Prostate gland (tissue), 2 donors: Measurements from ENCODE around the gene RNU1-3. TPM values are rescaled to one million over a fixed set of nuclear protein-coding genes. Genes with fewer than 3 reads are reported as not detected.
"Not testable (repeated sequence)": the region's sequence is repeated elsewhere in the genome, so short reads cannot be mapped to it uniquely, and the experiment has no call there.

Experiments
- DNase-seq: peaks from one replicate; pipeline ENCODE4 v3.0.0-alpha.2; 2019; ENCODE audit warnings: low spot score
- H3K27ac ChIP-seq, 2 donors: fragments of 200-600 bp; sonication (generic); 2 replicates each; pipeline ENCODE4 v1.5.1; 2017 to 2019
- H3K27me3 ChIP-seq: fragments of 200-600 bp; sonication (generic); replicated peaks from 2 replicates; pipeline ENCODE4 v1.5.1; 2019; ENCODE audit not compliant: insufficient read depth
- H3K36me3 ChIP-seq, 2 donors: fragments of 200-600 bp; sonication (generic); 1 replicate in 1 of 2; 2 replicates in 1 of 2; pipeline versions ENCODE4 v1.5.1 to v1.8.1; 2017 to 2019
- H3K4me1 ChIP-seq: fragments of 200-600 bp; sonication (generic); replicated peaks from 2 replicates; pipeline ENCODE4 v1.5.1; 2019
- H3K4me3 ChIP-seq, 2 donors: fragments of 200-600 bp; sonication (generic); 2 replicates each; pipeline ENCODE4 v1.5.1; 2017 to 2019
- H3K9me3 ChIP-seq: fragments of 200-600 bp; sonication (generic); 2 replicates; pipeline ENCODE4 v1.5.1; 2017
- CTCF ChIP-seq, 4 experiments: fragments of 200-600 bp in 2 of 4; fragments of 450-650 bp in 2 of 4; sonication (generic) in 2 of 4; IDR thresholded peaks; 1 replicate in 3 of 4; 2 replicates in 1 of 4; pipeline ENCODE4 v1.5.1; 2016 to 2019; ENCODE audit warnings: antibody characterized with exemption in 4 of 4, mild to moderate bottlenecking in 2 of 4, moderate library complexity in 2 of 4
- POLR2A ChIP-seq: fragments of 450-650 bp; IDR thresholded peaks from one replicate; pipeline ENCODE4 v1.6.1; 2016; ENCODE audit warnings: antibody characterized with exemption, mild to moderate bottlenecking
- POLR2AphosphoS5 ChIP-seq: sonication (generic); formaldehyde crosslinking; IDR thresholded peaks from one replicate; pipeline ENCODE4 v1.6.1; 2017; ENCODE audit warnings: antibody characterized with exemption
- WGBS: methylation state at CpG from one replicate; pipeline ENCODE4 v1.1.5; 2018; 5-methylcytosine and 5-hydroxymethylcytosine counted together
- intact Hi-C: fragments of 100-400 bp; cut with DNase I; formaldehyde crosslinking; loops from one replicate; pipeline ENCODE4 v1.14.2; 2022
- total RNA-seq, 2 donors: library from RNA; depleted of rRNA; stranded (reverse); fragments of >200 nt; gene quantifications; one replicate each; pipeline ENCODE4 v1.1.0, GENCODE V29; 2016

Gene RNU1-3
- total RNA-seq, 2 donors from 2014 or later = under 0.01 TPM

- H3K9me3 ChIP-seq, H3K4me1 ChIP-seq, intact Hi-C loops, H3K4me3 ChIP-seq, H3K27ac ChIP-seq, H3K27me3 ChIP-seq: not testable (repeated sequence)
- WGBS = 88% methylated on average over 10 of the region's 10 CpGs
- peaks cover 4 to 15% of the 10 kb centered on the region in 2 donors for H3K36me3 ChIP-seq
- DNase-seq = peak; percentile 3
These were observed 30.1 kb downstream of the RNU1-3 start for GRCh38 chr1:16636551-16637195.

- H3K36me3 ChIP-seq = peaks cover 11 to 19% of the 10 kb centered on the region in 2 donors
- WGBS = 93% methylated on average over 5 of the region's 5 CpGs
- H3K27me3 ChIP-seq, H3K27ac ChIP-seq, H3K4me3 ChIP-seq, H3K4me1 ChIP-seq, DNase-seq, intact Hi-C loops, H3K9me3 ChIP-seq: not testable (repeated sequence)
These were observed 30.8 kb downstream of the RNU1-3 start for GRCh38 chr1:16635959-16636358.

- WGBS = 96% methylated on average over 6 of the region's 6 CpGs
- intact Hi-C loops = not testable (repeated sequence)
These were observed 33.0 kb downstream of the RNU1-3 start for GRCh38 chr1:16633540-16634282.

GRCh38 chr1:16632044-16632850 is 34.5 kb downstream of the RNU1-3 start:
- H3K4me3 ChIP-seq, DNase-seq, H3K27me3 ChIP-seq, intact Hi-C loops, H3K9me3 ChIP-seq, H3K27ac ChIP-seq, H3K4me1 ChIP-seq: not testable (repeated sequence)
- WGBS = 92% methylated on average over 14 of the region's 14 CpGs
- H3K36me3 ChIP-seq = peaks cover 20 to 35% of the 10 kb centered on the region in 2 donors

More at GRCh38 chr1:16633540-16634282, 33.0 kb downstream of the RNU1-3 start:
- not testable (repeated sequence) for H3K27ac ChIP-seq, DNase-seq, H3K27me3 ChIP-seq, H3K4me3 ChIP-seq, H3K9me3 ChIP-seq, H3K4me1 ChIP-seq
- peaks cover 14 to 25% of the 10 kb centered on the region in 2 donors for H3K36me3 ChIP-seq

GRCh38 chr1:16631248-16632043 is 35.3 kb downstream of the RNU1-3 start:
- no peak for DNase-seq
- intact Hi-C loops = no loop called here
- no peaks in the 10 kb centered on the region for H3K27me3 ChIP-seq
- 89% methylated on average over 20 of the region's 20 CpGs for WGBS
- H3K27ac ChIP-seq = no peak overlapping the region
- no peaks in the 10 kb centered on the region for H3K4me1 ChIP-seq
- TF ChIP-seq POLR2AphosphoS5 = no peak
- TF ChIP-seq CTCF (IDR thresholded peaks at IDR 0.05) = no peak
- TF ChIP-seq POLR2A = no peak
- H3K36me3 ChIP-seq = peaks cover 20 to 35% of the 10 kb centered on the region in 2 donors
- no peak overlapping the region for H3K4me3 ChIP-seq
- no peaks in the 10 kb centered on the region for H3K9me3 ChIP-seq

- Histone ChIP-seq H3K4me3 (no peak overlapping the region), H3K27me3 (no peaks in the 10 kb centered on the region), H3K9me3 (no peaks in the 10 kb centered on the region), H3K36me3 (peaks cover 24 to 38% of the 10 kb centered on the region in 2 donors), H3K4me1 (no peaks in the 10 kb centered on the region), H3K27ac (no peak overlapping the region)
- WGBS = 93% methylated on average over 36 of the region's 36 CpGs
- TF ChIP-seq POLR2A = no peak
- no peak for TF ChIP-seq CTCF (IDR thresholded peaks at IDR 0.05)
- TF ChIP-seq POLR2AphosphoS5 = no peak
- intact Hi-C loops = no loop called here
- no peak for DNase-seq
These were observed 36.0 kb downstream of the RNU1-3 start for GRCh38 chr1:16630661-16631247.

GRCh38 chr1:16629916-16630530 is 36.7 kb downstream of the RNU1-3 start:
- H3K27ac ChIP-seq, H3K9me3 ChIP-seq, H3K4me3 ChIP-seq, intact Hi-C loops, DNase-seq, H3K4me1 ChIP-seq, H3K27me3 ChIP-seq: not testable (repeated sequence)
- 92% methylated on average over 21 of the region's 21 CpGs for WGBS
- peaks cover 28 to 41% of the 10 kb centered on the region in 2 donors for H3K36me3 ChIP-seq
